ENCODE measurements around the gene PPDPF. TPM values are rescaled to one million over a fixed set of nuclear protein-coding genes. Genes with fewer than 3 reads are reported as not detected.

The PPDPF gene
- total RNA-seq, 1 donor = 38.4 TPM

GRCh38 chr20:63529861-63530787 lies 9.6 kb downstream of the PPDPF start:
- DNase-seq (ENCODE audit: low read depth) = no peak
- TF ChIP-seq, protein P1, sequence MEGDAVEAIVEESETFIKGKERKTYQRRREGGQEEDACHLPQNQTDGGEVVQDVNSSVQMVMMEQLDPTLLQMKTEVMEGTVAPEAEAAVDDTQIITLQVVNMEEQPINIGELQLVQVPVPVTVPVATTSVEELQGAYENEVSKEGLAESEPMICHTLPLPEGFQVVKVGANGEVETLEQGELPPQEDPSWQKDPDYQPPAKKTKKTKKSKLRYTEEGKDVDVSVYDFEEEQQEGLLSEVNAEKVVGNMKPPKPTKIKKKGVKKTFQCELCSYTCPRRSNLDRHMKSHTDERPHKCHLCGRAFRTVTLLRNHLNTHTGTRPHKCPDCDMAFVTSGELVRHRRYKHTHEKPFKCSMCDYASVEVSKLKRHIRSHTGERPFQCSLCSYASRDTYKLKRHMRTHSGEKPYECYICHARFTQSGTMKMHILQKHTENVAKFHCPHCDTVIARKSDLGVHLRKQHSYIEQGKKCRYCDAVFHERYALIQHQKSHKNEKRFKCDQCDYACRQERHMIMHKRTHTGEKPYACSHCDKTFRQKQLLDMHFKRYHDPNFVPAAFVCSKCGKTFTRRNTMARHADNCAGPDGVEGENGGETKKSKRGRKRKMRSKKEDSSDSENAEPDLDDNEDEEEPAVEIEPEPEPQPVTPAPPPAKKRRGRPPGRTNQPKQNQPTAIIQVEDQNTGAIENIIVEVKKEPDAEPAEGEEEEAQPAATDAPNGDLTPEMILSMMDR (IDR thresholded peaks at IDR 0.05; ENCODE audit: insufficient read depth, low read depth, low read length) = no peak
- H3K4me3 ChIP-seq (ENCODE audit: low read depth, low read length) = no peak overlapping the region

DNA sequence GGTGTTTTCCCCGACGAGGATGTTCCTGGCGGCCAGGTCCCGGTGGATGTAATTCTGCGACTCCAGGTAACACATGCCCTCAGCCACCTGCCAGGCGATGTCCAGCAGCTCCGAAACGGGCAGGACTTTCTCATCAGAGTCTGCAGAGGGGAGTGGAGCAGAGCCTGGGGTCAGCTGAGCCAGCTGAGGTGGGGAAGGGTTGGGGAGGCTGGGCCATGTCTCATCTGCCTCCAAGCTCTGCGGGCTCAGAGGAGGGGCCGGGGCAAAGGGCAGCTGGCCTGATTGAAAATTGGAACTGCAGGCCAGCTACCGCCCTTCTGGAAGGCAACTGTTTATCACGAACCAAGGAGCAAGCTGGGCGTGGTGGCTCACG lies 10.2 kb downstream of the PPDPF start:
- no peak overlapping the region for H3K4me3 ChIP-seq (ENCODE audit: low read depth, low read length)
- TF ChIP-seq, protein P1 (IDR thresholded peaks at IDR 0.05; ENCODE audit: insufficient read depth, low read depth, low read length) = no peak
- no peak for DNase-seq (ENCODE audit: low read depth)

DNA sequence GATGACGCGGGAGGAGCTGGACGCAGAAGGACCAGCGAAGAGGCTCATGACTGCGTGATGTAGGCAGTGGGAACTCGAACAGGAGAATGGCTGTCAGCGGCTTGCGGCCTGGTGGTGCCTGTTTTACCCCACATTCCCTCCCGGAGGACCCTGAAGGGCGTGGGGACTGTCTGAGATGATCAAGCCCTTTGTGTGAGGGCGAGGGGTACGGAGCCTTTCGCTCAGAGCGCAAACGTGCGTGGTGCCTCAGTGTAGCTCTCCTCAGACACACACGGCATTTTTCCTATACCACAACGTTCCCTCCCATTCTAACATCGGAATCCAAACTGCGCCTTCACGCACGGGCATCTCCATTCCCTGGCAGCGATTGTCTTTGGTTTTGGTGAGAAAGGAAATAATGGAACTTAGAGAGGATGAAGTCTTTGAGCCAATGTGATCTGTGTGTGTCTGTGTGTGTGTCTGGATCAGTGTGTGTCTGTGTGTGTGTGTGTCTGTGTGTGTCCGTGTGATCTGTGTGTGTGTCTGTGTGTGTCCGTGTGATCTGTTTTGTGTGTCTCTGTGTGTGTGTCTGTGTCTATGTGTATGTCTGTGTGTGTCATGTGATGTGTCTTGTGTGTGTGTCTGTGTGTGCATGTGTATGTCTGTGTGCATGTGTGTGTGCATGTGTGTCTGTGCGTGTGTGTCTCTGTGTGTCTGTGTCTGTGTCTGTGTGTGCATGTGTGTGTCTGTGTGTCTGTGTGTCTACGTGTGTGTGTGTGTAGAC lies 11.3 kb downstream of the PPDPF start:
- H3K4me3 ChIP-seq (ENCODE audit: low read depth, low read length) = no peak overlapping the region
- no peak for DNase-seq (ENCODE audit: low read depth)
- TF ChIP-seq, protein P1 (IDR thresholded peaks at IDR 0.05; ENCODE audit: insufficient read depth, low read depth, low read length) = no peak

DNA sequence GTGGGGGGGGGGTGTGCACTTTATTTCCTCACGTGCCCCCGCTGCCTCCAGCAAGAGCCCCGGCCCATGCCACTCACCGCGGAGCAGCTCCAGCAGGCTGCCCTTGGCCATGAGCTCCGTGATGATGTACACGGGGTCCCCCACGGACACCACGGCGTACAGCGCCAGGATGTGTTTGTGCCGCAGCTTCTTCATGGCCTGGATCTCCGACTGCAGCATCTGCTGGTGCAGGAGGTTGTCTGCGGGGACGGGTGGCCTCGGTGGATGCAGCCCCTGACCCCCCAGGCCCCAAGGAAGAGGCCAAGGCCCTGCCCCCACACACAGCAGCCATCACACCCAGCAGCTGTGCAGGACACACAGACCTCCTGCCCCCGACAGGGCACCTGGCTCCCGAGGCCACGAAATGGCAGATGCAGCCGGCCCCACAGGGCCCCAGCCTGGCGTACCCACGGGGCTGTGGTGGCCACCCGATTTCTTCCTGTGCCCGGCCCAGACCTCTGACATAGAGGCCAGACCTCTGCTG lies 11.9 kb downstream of the PPDPF start:
- no peak overlapping the region for H3K4me3 ChIP-seq (ENCODE audit: low read depth, low read length)
- no peak for DNase-seq (ENCODE audit: low read depth)
- TF ChIP-seq, protein P1 (IDR thresholded peaks at IDR 0.05; ENCODE audit: insufficient read depth, low read depth, low read length) = no peak

- TF ChIP-seq, protein P1 (IDR thresholded peaks at IDR 0.05; ENCODE audit: insufficient read depth, low read depth, low read length) = no peak
- no peak overlapping the region for H3K4me3 ChIP-seq (ENCODE audit: low read depth, low read length)
- no peak for DNase-seq (ENCODE audit: low read depth)
These were observed 12.8 kb downstream of the PPDPF start for GRCh38 chr20:63533388-63533787.

DNA sequence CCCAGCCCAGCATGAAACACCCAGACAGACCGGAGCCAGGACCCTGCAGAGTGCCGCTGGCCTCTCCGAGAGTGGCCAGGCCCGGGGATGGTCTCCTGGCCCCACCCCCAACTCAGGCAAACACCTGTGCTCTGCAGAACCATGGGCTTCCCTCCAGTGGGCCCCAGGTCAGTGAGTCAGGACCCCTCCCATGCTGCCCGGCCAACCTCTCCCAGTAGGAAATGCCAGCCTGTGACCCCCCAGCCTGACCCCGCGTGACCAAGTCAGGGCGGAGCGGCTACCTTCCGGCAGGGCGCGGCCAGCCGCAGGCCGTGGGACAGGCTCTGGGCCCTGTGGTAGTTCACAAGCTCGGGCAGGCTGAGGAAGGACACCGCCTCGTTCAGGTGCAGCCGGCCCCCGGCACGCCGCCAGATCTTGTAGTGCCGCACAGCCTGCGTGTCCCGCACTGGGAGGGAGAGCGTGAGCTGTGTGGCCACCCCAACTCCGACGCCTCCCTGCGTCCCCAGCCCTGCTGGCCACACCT lies 13.4 kb downstream of the PPDPF start:
- no peak overlapping the region for H3K4me3 ChIP-seq (ENCODE audit: low read depth, low read length)
- no peak for DNase-seq (ENCODE audit: low read depth)

More for the DNA sequence above, 13.4 kb downstream of the PPDPF start:
- TF ChIP-seq, protein P1 (IDR thresholded peaks at IDR 0.05; ENCODE audit: insufficient read depth, low read depth, low read length) = no peak

Data from fibroblast of villous mesenchyme (primary cell).